GM19025 (cell line): Measurements from ENCODE around the gene SRL.
"Not testable (repeated sequence)": the region's sequence is repeated elsewhere in the genome, so short reads cannot be mapped to it uniquely, and the experiment has no call there.

ENCODE experiments used
- ATAC-seq: cut with Tn5 transposase; IDR thresholded peaks from one replicate; pipeline ENCODE4 v1.9.1; 2021; ENCODE audit warnings: mild to moderate bottlenecking, low read depth, moderate library complexity; ENCODE audit not compliant: unreplicated experiment

The SRL gene

GRCh38 chr16:4261557-4262172, 19.8 kb upstream of the SRL start:
- no peak for ATAC-seq

GRCh38 chr16:4260360-4260759, 18.5 kb upstream of the SRL start:
- ATAC-seq: no peak

- no peak for ATAC-seq
Observed at GRCh38 chr16:4257646-4258556, 16.0 kb upstream of the SRL start.

- ATAC-seq: peak; percentile 97
Observed at GRCh38 chr16:4253394-4254150, 11.7 kb upstream of the SRL start.

GRCh38 chr16:4253012-4253393, 11.1 kb upstream of the SRL start:
- not testable (repeated sequence) for ATAC-seq

- no peak for ATAC-seq
Observed at GRCh38 chr16:4249530-4250308, 7.8 kb upstream of the SRL start.

- ATAC-seq: no peak
Observed at GRCh38 chr16:4247460-4247784, 5.5 kb upstream of the SRL start.

- no peak for ATAC-seq
Observed at GRCh38 chr16:4246777-4247459, 5.0 kb upstream of the SRL start.

- no peak for ATAC-seq
Observed at GRCh38 chr16:4245077-4245791, 3.4 kb upstream of the SRL start.

GRCh38 chr16:4244254-4245076, 2.6 kb upstream of the SRL start:
- no peak for ATAC-seq

GRCh38 chr16:4241258-4241927, 487 bp downstream of the SRL start:
- ATAC-seq: no peak

- ATAC-seq: no peak
Observed at GRCh38 chr16:4240624-4241023, 1.3 kb downstream of the SRL start.

GRCh38 chr16:4239682-4240175, 2.2 kb downstream of the SRL start:
- ATAC-seq: no peak

GRCh38 chr16:4239020-4239419, 2.9 kb downstream of the SRL start:
- ATAC-seq: no peak

- no peak for ATAC-seq
Observed at GRCh38 chr16:4233431-4233830, 8.4 kb downstream of the SRL start.

- ATAC-seq: no peak
Observed at GRCh38 chr16:4232541-4233386, 9.1 kb downstream of the SRL start.

- no peak for ATAC-seq
Observed at GRCh38 chr16:4231886-4232285, 10.0 kb downstream of the SRL start.
